Gastroesophageal sphincter (tissue), 3 donors: ENCODE data around the gene HBQ1.
"Not testable (repeated sequence)": the region's sequence is repeated elsewhere in the genome, so short reads cannot be mapped to it uniquely, and the experiment has no call there.

Source experiments
- CTCF ChIP-seq, 4 experiments: fragments of 200-600 bp in 2 of 4; fragments of 450-650 bp in 2 of 4; sonication (generic) in 1 of 4; IDR thresholded peaks; one replicate each; pipeline ENCODE4 v1.5.1; 2017 to 2019; ENCODE audit warnings: antibody characterized with exemption in 4 of 4, mild to moderate bottlenecking in 2 of 4, moderate library complexity in 2 of 4
- EP300 ChIP-seq: sonication (generic); formaldehyde crosslinking; IDR thresholded peaks from one replicate; pipeline ENCODE4 v1.6.1; 2017; ENCODE audit warnings: antibody characterized with exemption, mild to moderate bottlenecking
- POLR2A ChIP-seq, 2 donors: fragments of 450-650 bp; IDR thresholded peaks; one replicate each; pipeline ENCODE4 v1.6.1; 2017; ENCODE audit warnings: antibody characterized with exemption in 2 of 2, mild to moderate bottlenecking in 2 of 2, moderate library complexity in 1 of 2
- POLR2AphosphoS5 ChIP-seq: sonication (generic); formaldehyde crosslinking; IDR thresholded peaks from one replicate; pipeline ENCODE4 v1.6.1; 2017; ENCODE audit warnings: antibody characterized with exemption

- not testable (repeated sequence) for TF ChIP-seq CTCF (IDR thresholded peaks at IDR 0.05); EP300; POLR2A (IDR thresholded peaks at IDR 0.05); POLR2AphosphoS5
Observed at GRCh38 chr16:230351-230750, 50.1 kb downstream of the HBQ1 start.
